Measurements from ENCODE around the gene RNF144A.

GRCh38 chr2:6883448-6884122 lies 33.6 kb upstream of the RNF144A start:
- TF ChIP-seq CTCF (IDR thresholded peaks at IDR 0.05) (no peak), ZFX (IDR thresholded peaks at IDR 0.05; ENCODE audit: borderline replicate concordance) (no peak)
